Activated CD4-positive, alpha-beta T cell treated with anti-CD3 and anti-CD28 coated beads, Interleukin-2, amount 50 U/mL, for 4 hours (primary cell): ENCODE measurements around the gene ABI3BP.
"Not testable (repeated sequence)": the region's sequence is repeated elsewhere in the genome, so short reads cannot be mapped to it uniquely, and the experiment has no call there.

Experiments used
- DNase-seq, 2 experiments: peaks; one replicate each; pipeline ENCODE4 v3.0.0-alpha.2; 2020

Gene ABI3BP

DNA sequence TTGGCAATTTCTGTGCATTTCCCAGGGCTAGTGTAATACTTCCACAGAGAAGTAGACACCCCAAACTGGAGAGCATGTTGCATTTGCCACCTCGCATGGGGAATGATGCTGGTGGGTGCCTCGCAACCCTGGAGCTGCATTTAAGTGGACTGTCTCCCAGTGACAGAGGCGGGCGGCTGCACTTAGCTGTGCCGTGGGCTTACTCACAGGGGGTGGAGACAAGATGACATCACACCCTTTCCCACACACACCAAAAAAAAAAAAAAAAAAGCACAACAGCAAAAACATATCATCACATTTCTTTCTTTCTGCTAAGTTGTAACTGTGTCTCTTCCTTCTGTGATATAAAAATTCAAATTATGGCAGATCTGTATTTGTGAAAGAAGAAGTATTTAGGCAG, at the start of gene ABI3BP:
Gene ABI3BP (minus strand): TSS at position 113 of the 400 bp plus-strand sequence. CDS start 37 bp downstream, at position 76.
- no peak for DNase-seq

GRCh38 chr3:101039285-101039684, 46.1 kb upstream of the ABI3BP start:
- DNase-seq: no peak

DNA sequence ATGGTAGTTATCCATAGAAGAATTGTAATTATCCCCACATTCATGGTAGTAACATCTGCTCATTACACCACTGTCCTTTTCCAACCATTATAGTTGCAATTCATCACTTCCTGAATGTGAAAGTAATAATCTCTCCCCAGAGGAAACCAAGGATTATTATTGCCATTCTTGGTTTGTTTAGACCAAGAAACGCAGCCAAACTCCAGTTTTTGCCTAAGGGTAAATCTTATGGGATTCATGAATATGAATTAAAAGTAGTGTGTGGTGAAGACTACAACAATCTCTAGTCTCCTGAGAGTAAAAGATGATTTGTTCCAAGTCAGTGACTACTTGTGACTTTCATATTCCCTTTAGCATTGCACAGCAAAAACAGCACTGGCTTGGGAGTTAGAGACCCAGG, 45.7 kb upstream of the ABI3BP start:
- DNase-seq: no peak

GRCh38 chr3:101038393-101038792, 45.2 kb upstream of the ABI3BP start:
- no peak for DNase-seq

- no peak for DNase-seq
Measured at GRCh38 chr3:101037613-101038012, 44.4 kb upstream of the ABI3BP start.

GRCh38 chr3:101036676-101037075, 43.5 kb upstream of the ABI3BP start:
- DNase-seq: no peak

- no peak for DNase-seq
Measured at GRCh38 chr3:101036213-101036618, 43.0 kb upstream of the ABI3BP start.

DNA sequence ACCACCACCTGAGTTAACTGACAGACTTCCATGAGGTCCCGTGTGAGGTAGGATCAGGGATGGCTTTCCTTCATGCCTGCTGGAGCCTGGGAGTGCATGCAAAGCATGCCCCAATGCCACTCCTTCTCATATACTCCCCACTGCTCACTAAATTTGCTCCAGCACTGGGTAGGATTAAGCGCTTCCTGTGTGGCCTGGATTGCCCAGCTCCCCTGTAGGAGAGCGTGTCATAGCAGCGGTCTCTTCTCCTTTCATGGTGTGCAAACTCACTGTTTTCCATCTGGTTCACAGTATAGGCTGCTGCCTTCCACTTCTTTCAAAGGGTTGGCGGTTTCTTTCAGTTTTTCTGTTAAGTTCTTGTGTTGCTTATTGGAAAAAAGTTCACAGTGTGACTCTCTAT, 34.1 kb upstream of the ABI3BP start:
- DNase-seq: no peak

GRCh38 chr3:101026881-101027280, 33.7 kb upstream of the ABI3BP start:
- no peak for DNase-seq

DNA sequence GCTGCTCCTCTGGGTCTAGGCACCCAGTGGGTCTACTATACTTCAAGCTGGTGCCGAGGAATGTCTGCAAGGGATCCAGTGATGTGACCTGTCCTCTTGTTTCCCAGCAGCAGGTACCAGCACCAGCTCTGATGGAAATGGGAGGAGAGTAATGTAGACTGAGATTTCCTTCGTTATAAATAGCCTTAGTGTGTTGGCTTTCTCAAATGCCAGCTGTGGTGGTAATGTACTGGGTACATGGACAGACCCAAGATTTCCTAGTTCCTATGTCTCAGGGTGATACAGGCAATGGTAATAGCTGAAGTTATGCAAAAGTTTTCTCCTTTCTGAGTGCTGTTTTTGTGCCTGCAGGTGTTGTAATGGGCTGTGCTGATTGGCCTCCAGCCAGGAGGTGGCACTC, 33.0 kb upstream of the ABI3BP start:
- no peak for DNase-seq

GRCh38 chr3:101020351-101021015, 27.3 kb upstream of the ABI3BP start:
- DNase-seq: no peak

DNA sequence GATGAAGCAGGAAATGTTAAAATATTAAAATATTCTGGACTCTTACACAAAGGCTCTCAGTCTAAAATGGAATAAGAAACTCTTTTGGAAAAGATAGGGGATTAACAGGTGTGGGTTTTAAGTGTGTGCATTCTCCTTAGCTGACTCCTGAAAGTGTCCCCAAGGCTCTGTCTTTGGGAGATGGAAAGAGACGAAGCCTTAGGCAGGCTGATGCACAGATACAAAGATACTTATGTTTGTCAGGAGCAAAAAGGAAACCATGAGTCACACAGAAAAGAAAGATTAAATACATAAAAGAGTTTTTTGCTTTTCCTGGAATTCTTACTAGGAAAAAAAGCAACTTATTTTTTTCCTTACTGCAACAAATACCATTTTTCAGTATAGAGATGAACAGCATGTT, 23.8 kb upstream of the ABI3BP start:
- DNase-seq: no peak

- not testable (repeated sequence) for DNase-seq
Measured at GRCh38 chr3:101012312-101012711, 19.1 kb upstream of the ABI3BP start.

DNA sequence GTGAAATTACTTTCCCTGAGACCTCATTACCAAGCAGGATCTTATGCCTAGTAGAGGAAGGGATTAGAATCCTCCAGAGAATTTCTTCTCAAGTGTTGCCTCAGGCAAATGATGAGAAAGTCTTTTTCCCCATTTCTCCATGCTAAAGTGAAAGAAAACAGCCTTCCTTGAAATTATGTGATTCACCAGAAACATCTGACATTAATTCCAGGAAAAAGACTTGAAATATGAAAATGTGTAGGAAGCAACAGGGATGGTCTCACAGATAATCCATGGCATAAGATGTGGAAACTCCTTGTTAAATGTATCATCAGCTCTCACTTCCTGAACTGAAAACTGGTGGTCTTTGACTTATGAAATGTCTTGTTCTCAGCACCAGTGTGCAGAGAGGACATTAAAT, 17.9 kb upstream of the ABI3BP start:
- DNase-seq: no peak

- no peak for DNase-seq
Measured at GRCh38 chr3:101010296-101010695, 17.1 kb upstream of the ABI3BP start.

GRCh38 chr3:101009386-101009785, 16.2 kb upstream of the ABI3BP start:
- no peak for DNase-seq

DNA sequence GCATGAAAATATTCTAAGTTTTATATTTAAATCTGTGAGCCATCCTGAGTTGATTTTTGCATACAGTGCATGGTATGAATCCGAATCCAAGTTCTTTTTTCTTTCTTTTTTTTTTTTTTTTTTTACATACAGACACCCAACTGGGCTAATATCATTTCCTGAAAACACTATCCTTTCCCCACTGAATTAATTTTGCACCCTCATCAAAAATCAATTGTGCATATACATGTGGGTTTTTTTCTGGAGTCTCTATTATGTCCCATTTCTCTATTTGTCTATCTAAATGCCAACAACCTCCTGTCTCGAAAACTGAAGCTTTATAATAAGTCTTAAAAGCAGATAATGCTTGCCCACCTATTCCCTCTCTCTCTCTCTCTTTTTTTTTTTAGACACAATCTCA, 5.9 kb upstream of the ABI3BP start:
- DNase-seq: no peak

DNA sequence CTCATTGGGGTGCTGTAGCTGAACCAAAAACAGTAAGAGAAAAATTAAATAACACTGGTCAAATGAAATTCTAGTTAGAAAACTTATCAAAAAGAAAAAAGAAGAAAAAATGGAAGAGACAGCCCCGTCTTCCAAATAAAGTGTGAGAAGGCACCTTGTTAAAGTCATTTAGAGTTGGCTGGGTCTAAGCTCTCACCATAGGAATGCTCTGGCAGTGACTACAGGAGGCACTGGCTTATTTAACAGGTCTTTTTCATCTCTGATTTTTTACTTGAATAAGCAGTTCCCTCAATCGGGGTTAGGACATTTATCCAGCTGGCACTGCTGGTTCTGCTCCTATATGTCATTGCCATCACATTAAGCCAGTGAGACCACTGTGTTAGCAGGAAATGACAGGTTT, 1.6 kb upstream of the ABI3BP start:
- DNase-seq: no peak

DNA sequence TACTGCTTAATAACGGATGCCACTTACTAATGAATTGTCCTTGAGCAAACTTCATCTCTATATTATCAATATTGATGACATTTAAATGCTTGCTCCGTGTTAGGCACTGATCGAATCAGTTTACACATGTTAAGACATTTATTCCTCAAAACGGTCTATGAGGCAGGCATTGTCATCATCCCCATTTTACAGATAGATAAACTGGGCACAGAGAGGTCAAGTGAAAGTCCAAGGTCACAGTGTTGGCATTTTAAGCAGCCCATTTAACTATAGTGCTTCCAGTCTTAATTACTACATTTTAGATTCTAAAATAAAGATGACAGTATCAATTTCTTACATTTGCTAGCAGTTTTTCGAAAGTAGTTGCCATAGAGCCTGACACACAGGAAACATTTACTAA, 966 bp upstream of the ABI3BP start:
- no peak for DNase-seq

DNA sequence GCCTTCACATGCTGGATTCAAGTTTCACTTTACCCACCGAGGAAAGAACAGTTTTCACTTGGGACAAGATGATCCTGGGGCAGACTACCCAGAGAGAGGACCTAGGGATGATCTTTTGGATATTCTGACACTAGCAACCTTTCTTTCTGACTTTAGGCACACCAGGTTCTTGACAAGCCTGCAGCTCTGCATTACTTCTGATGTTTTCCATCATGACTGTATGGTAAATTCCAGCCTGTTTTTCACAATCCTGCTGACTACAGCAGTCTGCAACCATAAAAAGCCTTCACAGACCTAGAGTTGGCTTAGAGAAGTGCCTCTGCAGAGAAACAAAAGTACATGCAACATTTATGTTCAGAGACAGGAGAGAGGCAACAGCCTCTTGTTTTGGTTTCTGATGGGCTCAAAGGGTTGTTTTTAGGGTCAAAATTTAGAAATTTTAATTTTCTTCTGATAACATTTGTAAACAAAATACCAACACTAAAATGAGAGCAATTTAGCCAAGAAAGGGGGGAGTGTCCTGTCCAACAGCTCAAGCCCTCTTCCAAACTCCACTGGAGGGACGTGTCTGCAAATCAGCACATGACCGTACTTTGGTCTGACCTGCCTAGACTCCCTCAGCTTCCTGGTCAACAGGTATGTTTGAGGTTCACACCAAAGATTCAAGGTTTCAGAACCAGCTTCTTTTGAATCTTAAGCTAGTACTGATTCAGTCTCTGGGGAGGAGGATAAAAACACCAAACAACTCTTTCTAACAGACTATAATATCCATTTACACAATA, 799 bp downstream of the ABI3BP start:
- no peak for DNase-seq

GRCh38 chr3:100988080-100988479, 5.1 kb downstream of the ABI3BP start:
- no peak for DNase-seq

DNA sequence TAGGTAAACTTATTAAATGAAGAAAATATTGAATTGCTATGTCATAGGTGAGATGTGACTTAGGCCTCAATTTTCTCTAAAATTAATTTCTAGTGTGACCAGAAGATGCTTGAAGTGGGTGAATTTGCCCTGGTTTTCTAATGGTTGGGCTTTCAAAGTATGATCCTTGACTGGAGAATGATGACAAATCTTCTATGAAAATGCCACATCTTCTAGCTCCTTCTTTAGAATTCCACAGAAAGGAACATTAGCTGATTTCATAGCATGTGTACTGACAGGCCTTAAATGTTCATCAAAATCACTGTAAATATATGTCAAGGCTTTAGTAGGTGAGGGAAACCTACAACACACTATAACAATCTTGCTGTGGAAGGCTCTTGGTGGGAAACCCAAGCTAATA, 8.9 kb downstream of the ABI3BP start:
- no peak for DNase-seq

DNA sequence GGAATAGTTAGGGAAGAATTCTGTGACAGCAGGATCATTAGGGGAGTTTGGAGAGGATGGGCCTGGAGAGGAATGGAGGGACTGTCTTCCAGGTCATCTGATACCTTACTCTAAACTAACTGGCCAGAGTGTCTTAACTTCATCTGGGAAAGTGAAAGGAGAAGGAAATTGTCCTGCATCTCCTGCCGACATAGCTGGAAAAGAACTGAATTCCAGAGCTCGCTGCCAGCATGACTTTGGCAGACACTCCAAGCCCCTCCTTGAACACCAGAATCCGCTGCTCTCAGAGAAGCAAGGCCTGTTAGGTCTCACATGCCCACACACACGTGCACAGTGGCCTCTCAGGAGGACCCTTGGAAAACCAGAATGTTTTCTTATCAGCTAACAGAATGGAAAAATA, 10.5 kb downstream of the ABI3BP start:
- no peak for DNase-seq

DNA sequence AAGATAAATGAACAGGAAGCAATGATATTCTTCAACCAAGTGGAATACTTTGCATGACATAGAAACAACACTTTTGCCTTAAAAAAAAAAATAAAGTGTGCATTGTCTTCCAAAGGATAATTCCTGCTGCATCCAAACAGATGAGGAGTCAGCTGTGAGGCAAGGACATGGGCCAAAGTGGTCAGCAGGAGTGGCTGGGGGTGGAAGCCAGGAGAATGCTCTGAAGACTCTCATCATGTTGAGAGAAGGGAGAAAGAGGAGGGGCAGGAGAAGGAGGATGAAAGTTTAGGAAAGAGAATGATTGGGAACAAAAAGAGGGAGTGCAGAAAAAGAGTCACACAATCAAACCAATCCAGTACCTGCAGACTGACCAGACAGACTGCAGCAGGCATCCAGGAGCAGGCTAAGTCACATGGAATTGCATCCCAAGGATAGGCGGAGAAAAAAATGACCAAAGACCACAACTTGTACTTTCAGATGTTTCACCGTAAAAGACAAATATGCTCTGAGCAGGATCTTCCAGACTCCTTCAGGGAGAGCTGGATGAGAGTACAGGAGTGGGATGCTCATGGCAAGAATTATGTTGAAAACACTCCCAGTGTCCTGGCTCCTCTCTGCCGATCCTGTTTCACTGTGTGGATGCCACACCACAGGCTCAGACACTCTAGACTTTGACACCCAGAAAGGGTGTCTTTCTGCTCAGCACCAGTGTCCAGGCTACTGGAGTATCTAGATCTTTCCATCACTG, 11.9 kb downstream of the ABI3BP start:
- no peak for DNase-seq
